Keratinocyte (primary cell): ENCODE data around the gene NUSAP1.

ENCODE experiments used
- CTCF ChIP-seq, 3 experiments: IDR thresholded peaks in 1 of 3; conservative IDR thresholded peaks in 1 of 3; optimal IDR thresholded peaks in 1 of 3; 2 replicates in 2 of 3; 3 replicates in 1 of 3; pipeline versions ENCODE3 to v1.5.1; 2011; ENCODE audit warnings: low read length in 3 of 3, mild to moderate bottlenecking in 3 of 3, moderate library complexity in 2 of 3, control low read depth in 1 of 3, inconsistent platforms in 1 of 3; ENCODE audit not compliant: insufficient read depth in 2 of 3; ENCODE audit errors: extremely low read depth in 1 of 3
- EZH2 ChIP-seq: IDR thresholded peaks from one replicate; pipeline ENCODE4 v1.6.1; 2012; ENCODE audit warnings: inconsistent platforms, mild to moderate bottlenecking, low read length, moderate library complexity

- TF ChIP-seq CTCF (optimal IDR thresholded peaks at IDR 0.05 in 1 of 3, IDR thresholded peaks at IDR 0.05 in 1 of 3, conservative IDR thresholded peaks at IDR 0.05 in 1 of 3; ENCODE audit: extremely low read depth in 1 of 3, insufficient read depth in 2 of 3, low read length in 3 of 3) (no peak), EZH2 (no peak)
Observed at GRCh38 chr15:41333026-41333562, 413 bp downstream of the NUSAP1 start.
